HG03520 (cell line): ENCODE measurements around the gene PIGU.
"Not testable (repeated sequence)": the region's sequence is repeated elsewhere in the genome, so short reads cannot be mapped to it uniquely, and the experiment has no call there.

ENCODE experiments used
- ATAC-seq: cut with Tn5 transposase; IDR thresholded peaks from one replicate; pipeline ENCODE4 v1.9.1; 2021; ENCODE audit warnings: mild to moderate bottlenecking, moderate library complexity; ENCODE audit not compliant: unreplicated experiment

Gene PIGU

DNA sequence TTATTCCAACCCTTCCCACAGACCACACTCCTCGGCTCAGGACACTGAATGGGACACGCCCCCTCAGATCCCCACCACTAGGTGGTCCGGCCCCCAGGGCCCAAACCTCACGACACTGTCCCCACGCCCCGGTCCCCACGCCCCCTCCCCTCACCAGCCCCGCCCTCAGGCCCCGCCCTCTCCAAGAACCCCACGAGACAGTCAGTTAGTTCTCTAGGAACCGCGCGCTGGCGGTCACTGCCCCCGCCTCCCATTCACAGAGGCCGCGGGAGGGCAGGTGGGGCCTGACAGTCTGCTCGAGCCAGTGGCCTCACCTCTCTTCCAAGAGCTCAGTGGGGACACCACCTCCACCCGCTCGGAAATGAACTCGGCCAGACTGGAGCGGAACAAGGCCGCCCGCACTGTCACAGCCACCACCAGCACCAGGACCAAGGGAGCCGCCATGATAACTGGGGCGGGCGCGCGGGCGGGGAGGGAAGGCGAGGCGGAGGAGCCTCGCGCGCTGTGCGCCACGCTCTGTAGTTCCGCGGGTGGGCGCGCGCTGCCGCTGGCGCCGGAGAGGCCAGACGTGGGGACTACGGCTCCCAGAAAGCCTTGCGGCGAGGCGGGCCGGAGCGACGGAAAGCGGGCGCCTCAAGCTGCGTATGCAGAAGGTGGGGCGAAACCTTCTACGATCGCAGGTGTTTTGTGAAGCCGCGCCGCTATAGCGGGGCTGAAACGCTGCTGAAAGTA, at the start of gene PIGU:
TSS of gene PIGU (minus strand) at position 451 of the 732 bp plus-strand sequence. CDS start at position 444, 7 bp downstream.
- ATAC-seq = peak; percentile 89

GRCh38 chr20:34724172-34724571, 47.3 kb upstream of the PIGU start:
- no peak for ATAC-seq

DNA sequence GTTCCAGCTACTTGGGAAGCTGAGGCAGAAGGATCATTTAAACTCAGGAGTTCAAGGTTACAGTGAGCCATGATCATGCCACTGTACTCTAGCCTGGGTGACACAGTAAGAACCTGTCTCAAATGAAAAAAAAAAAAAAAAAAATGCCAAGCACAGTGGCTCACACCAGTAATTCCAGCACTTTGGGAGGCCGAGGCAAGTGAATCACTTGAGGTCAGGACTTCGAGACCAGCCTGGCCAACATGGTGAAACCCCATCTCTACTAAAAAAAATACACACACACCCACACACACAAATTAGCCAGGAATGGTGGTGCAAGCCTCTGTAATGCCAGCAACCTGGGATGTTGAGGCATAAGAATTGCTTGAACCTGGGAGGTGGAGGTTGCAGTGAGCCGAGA, 45.7 kb upstream of the PIGU start:
- ATAC-seq = not testable (repeated sequence)

GRCh38 chr20:34720266-34720665, 43.4 kb upstream of the PIGU start:
- ATAC-seq = no peak

DNA sequence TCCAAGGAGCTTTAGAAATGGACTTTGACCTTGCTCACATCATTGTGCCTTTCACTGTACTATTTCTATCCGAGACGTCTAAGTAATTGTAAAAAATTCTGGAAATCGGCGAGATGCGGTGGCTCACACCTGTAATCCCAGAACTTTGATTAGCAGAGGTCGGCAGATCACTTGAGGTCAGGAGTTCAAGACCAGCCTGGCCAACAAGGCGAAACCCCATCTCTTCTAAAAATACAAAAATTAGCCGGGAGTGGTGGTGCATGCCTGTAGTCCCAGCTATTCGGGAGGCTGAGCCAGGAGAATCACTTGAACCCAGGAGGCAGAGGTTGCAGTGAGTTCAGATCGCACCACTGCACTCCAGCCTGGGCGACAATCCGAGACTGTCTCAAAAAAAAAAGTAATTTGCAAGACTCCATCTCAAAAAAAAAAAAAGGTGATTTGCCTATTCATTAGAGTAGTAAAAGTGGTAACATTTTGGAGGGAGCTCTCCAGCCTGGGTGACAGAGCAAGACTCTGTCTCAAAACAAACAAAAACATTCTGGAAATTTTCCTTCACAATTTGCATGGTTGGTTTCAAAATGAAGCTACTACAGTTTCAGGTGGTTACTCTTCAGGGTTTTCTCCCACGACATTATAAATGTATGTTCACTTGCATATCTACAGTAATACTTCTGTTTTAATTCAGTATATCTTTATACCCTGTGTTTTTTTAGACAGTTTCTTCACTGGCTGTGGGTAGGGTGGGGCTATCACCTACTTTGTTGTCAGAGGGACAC, 42.5 kb upstream of the PIGU start:
- peak; percentile 76 for ATAC-seq

GRCh38 chr20:34717230-34718095, 40.6 kb upstream of the PIGU start:
- ATAC-seq = no peak

DNA sequence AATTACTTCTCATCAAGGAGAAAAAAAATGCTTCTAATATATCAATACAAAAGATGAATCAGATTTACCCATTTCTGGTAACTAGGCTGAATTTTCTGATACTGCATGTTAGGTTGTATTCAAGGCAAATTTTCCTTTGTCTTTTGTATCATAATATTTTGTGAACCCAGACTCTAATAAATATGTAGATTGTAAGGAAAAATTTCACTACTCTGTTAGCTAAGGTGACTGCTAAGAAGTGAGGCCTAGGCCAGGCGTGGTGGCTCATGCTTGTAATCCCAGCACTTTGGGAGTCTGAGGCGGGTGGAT, 40.0 kb upstream of the PIGU start:
- ATAC-seq = no peak

DNA sequence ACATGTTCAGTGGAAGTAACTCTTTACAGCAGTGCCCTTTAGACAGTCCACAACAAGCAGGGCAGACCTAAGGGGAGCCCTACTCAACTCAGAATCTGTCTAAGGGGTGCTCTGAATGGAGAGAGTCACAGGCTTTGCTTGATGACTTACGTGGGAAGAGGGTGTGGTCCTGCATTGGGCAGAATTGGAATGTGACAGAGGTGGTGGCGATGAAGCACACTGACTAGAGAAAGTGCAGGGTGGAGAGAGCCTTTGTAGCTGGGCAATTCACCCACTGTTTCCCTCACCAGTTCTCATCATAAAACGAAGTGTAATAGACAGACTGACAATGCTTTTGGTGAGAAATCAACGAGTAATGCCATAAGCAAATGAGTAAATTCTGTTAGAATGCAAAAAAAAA, 38.5 kb upstream of the PIGU start:
- ATAC-seq = no peak

DNA sequence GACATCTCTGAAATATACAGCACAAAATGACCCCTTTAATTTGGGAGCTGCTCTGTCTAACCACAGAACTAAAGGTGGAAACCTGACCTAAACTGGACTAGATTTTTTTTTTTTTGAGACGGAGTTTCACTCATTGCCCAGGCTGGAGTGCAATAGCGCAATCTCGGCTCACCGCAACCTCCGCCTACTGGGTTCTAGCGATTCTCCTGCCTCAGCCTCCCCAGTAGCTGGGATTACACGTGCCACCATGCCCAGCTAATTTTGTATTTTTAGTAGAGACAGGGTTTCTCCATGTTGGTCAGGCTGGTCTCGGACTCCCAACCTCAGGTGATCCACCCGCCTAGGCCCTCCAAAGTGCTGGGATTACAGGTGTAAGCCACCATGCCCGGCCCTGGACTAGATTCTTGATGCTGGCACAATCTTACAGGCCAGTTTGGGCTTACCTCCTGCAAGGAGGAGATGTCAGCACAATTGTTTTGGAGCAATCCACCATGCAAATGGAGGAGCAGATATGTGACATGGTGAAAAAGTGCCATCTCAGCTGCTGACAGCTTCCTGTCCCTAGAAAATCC, 37.1 kb upstream of the PIGU start:
- not testable (repeated sequence) for ATAC-seq

GRCh38 chr20:34713194-34713943, 36.5 kb upstream of the PIGU start:
- ATAC-seq = no peak

DNA sequence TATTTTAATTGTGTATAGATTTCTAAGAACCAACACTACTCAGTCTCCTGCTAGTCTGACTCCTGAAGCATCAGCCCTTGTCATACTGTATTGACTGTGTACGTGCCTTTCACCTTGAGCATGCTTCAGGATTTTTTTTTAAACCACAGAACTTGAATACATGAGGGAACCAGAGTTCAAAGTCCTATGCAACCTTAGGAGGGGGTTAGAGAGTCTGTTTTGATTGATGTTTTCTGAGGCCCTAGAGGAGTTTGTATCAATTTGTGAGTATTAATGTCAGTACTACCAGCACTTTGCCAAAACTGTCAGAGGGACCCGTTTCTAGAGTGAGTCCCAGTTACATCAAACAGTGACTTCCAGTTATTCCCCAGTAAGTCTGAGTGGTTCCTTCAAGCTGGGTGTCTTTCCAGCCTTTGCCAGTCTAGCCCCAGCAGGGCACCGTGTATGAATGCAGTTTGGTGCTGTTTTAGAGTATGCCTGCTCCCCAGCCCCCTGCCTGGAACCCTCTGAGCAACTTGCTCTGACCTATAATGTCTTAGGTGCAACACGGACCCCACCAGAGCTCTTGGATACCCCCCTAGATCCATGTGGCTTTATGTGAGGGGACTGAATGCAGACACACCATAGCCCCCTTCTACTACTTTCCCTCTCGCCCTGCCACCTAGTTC, 35.8 kb upstream of the PIGU start:
- no peak for ATAC-seq

DNA sequence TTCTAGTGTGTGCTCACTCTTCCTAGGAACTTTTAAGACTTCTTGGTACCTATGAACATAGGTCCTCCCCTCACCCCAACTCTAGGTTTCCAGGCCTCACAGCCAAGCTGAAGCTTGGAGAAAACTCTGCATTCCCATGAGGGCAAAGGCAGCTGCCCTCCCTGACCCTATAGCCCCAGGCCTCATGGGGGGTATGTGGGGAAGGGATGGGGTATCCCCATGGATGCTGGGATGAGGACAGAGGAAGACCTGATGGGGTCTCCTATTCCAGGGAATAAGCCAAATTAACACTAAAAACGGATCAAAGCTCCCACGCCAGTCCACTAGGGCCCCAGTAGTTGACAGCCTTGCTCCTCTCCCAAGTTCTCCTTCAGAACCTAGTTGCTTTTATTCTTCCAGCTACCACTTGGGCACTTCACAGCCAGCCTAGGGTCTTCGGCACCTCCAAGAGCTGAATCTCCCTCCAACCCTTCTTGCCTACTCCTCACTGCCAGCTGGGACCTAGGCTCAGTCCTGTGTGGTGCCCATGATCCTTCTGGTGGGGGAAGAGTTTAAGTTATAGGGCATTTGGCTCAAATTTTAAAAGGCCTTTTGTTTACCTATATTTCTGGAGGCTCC, 35.0 kb upstream of the PIGU start:
- ATAC-seq = no peak

DNA sequence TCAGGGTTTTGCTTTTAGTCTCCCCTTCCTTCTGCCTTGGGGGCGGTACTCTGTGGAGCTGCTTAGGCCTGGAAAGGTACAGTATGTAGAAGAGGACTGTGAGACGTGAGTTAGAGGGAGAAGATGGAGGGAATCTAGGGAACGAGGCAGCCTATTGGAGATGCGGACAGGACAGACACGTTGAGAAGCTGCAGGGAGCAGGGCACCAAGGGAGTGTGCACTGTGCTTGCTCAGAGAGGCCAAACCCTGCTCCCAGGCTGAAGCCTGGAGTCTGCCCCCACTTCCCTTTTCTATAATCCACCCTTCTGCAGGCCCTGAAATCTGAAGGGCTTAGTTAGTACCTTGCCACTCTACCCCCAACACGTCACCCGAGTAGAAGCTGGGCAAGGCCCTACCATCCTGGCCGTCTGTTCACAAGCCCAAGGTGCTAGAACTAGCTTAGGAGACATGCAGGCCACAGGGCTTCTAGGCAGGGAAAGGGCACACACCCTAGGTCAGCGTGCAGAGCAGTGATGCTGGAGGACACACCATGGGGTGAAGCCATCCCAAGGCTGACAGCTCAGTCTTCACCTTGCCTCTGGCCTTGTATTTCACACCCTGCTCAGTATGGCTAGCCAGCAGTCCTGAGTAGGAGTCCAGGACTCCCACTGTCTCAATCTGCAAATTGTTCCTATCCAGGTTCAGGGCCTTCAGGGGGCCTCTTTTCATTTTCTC, 34.1 kb upstream of the PIGU start:
- ATAC-seq = no peak

GRCh38 chr20:34710568-34710839, 33.6 kb upstream of the PIGU start:
- no peak for ATAC-seq

DNA sequence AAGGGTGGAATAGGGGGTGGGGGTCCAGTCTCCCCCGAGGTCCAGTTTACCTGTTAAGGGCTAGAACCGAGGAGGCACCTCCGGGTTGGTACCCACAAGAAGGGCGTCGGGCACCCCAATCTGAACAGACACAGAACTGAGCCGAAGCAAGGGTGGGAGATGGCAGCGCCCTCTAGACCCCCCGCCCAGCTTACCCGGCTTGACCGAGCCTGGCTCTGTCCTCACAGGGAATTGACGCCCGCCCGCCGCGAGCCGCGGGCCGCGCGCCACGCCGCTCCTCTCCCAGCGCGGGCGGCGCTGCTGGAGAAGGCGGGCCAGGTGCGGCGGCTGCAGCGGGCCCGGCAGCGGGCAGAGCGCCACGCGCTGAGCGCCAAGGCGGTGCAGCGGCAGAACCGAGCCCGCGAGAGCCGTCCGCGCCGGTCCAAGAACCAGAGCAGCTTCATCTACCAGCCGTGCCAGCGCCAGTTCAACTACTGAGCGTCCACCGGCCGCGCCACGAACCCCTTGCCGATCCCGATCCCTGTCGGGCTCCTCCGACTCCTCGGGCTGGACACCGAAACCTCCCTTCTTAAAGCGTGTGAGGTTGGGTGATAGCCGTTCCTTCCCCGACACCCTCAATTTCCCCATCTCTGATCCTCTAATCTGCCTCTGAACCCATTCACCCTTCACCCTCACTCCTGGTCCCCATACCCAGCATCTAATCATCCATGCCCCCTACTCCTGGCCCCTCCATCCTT, 33.1 kb upstream of the PIGU start:
- peak; percentile 17 for ATAC-seq

- peak; percentile 39 for ATAC-seq
These were observed 32.3 kb upstream of the PIGU start for GRCh38 chr20:34709044-34709830.

- peak; percentile 9 for ATAC-seq
These were observed 31.7 kb upstream of the PIGU start for GRCh38 chr20:34708621-34709043.
